Measurements from ENCODE around the gene CFAP43.

DNA sequence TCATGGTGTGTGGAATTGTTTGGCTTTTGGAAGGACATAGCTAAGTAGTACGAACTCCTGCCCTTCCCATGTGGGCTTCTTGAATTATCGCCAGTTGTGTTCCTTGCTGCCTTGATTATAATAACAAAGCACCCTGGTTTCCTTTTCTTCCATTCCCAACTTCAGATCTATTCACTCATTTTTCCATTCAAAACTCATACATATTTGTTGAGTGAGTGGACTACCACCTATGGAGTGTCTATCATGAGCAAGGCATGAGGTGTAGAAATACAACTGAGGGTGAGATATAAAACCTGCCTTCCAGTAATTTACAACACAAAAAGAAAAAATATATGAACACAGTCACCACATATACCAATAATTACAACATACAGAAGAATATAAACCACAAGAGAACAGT, 141.6 kb downstream of the CFAP43 start:
- TF ChIP-seq GATA3 (IDR thresholded peaks at IDR 0.05; ENCODE audit: low read depth, low read length) = no peak
- no peak for TF ChIP-seq GATA2 (IDR thresholded peaks at IDR 0.05; ENCODE audit: low read depth, low read length)
